Measurements from ENCODE around the gene JAK3.
"Not testable (repeated sequence)": the region's sequence is repeated elsewhere in the genome, so short reads cannot be mapped to it uniquely, and the experiment has no call there.

JAK3 gene

GRCh38 chr19:17802137-17802858 is 45.5 kb downstream of the JAK3 start:
- DNase-seq: no peak

DNA sequence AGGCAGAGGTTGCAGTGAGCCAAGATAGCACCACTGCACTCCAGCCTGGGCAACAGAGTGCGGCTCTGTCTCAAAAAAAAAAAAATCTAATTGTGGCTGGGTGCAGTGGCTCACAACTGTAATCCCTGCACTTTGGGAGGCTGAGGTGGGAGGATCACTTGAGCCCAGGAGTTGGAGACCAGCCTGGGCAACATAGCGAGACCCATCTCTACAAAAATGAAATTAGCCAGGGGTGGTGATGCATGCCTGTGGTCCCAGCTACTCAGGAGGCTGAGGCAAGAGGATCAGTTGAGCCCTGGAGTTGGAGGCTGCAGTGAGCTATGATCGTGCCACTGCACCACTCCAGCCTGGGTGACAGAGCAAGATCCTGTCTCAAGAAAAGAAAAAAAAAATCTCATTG is 49.2 kb downstream of the JAK3 start:
- DNase-seq: not testable (repeated sequence)

- no peak for DNase-seq
These were observed 50.2 kb downstream of the JAK3 start for GRCh38 chr19:17797424-17798201.

DNA sequence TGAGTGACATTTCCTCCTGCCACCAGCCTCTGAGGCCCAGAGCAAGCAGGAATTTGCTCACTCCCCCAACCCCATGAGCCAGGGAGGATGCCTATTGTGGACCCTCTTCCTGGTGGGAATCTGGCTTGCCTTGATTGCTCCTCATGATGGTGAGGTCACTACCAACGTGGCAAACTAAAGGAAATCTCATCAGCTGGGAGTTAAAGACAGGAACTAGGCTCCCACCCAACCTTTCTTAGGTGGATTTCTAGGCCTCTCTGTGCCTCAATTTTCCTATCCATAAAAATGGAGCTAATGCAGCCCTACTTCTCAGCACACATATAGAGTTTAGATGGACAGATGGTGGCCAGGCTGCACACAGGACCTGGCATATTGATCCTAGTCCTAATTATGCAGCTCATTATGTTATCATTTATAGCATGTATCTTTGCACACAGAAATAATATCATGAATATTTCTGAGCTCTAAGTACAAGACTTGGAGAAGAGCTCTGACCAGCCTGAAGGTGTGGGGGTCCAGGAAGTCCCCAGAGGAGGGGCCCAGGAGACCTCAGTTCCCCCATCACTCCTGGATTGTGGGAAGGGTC is 50.9 kb downstream of the JAK3 start:
- no peak for DNase-seq

- no peak for DNase-seq
These were observed 51.6 kb downstream of the JAK3 start for GRCh38 chr19:17796013-17796837.

DNA sequence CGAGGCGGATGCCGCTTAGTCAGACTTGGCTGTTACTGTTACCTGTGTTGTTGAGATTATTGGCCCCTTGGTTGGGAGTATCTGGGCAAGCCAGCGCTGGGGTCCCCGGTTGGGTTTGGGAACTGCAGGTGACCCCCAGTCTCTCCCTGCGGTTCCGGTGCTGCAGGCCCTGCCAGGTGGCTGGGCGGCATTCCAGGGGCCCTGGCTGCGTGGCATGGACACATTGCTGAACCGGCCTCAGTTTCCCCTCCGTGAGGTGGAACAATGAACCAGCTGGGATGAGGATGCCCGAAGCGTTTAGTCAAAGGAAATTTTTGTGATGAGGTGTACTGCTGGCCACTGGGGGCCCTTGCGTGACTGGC is 52.3 kb downstream of the JAK3 start:
- DNase-seq: no peak

GRCh38 chr19:17794731-17795494 is 52.9 kb downstream of the JAK3 start, which contains the start of gene B3GNT3:
Gene B3GNT3, plus strand, starts transcription at chr19:17795138. Its CDS starts 12,670 bp downstream, at chr19:17807808.
- peak; percentile 37 for DNase-seq

GRCh38 chr19:17794412-17794730 is 53.4 kb downstream of the JAK3 start:
- no peak for DNase-seq

- DNase-seq: no peak
These were observed 57.6 kb downstream of the JAK3 start for GRCh38 chr19:17790059-17790780.

GRCh38 chr19:17788632-17789031 is 59.1 kb downstream of the JAK3 start:
- no peak for DNase-seq

DNA sequence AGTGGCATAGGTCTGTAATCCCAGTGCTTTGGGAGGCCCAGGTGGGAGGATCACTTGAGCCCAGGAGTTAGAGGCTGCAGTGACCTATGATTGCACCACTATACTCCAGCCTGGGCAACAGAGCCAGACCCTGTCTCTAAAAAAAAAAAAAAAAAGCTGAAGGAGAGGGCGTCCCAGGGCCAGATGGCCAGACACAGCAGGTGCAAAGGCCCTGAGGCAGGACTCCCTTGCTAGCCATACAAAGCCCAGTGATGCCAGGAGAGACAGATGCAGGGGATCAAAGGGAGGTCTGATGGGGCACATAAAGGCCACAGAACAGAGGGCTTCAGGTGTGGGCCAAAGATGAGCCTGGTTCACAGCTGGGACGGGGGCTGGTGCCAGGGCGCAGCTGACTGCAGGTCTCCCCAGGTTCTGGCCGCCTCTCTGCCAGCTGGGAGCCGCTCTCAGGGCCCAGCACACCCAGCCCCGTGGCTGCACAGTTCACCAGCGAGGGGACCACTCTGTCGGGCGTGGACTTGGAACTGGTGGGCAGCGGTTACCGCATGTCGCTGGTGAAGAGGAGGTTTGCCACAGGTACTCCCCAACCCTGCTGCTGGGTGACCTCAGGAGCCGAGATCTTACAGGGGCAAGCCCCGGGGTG is 60.4 kb downstream of the JAK3 start:
- no peak for DNase-seq

DNA sequence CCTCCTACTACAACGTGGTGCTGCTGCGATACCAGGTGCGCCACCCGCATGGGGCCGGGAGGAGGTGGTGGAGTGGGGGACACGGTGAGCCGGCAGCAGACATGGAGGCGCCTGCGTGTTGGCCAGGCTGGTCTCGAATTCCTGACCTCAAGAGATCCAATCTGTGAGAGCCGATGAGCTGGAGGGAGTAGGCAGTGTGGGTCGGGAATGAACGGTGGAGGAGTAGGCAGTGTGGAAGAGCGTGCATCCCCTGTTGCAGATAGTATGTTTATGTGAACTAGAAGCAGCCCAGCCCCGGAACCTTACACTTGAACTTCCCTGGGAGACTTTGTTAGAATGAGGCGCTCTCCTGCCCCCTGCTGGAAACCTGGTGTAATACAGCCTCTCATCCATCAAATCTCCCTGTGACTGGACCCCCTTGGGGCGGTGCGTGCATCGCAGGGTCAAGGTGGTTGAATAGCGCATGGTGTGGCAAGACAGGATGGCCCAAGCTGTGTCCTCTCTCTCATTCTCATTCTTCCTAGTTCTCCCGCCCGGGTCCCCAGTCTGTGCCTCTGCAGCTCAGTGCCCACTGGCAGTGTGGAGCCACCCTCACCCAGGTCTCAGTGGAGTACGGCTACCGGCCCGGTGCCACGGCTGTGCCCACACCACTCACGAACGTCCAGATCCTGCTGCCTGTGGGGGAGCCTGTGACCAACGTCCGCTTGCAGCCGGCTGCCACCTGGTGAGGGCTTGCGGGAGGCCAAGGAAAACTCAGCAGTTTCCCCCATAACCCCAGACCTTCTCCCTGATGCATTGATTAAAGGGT is 63.4 kb downstream of the JAK3 start:
- peak; percentile 60 for DNase-seq

GRCh38 chr19:17783721-17784120 is 64.1 kb downstream of the JAK3 start:
- DNase-seq: not testable (repeated sequence)

DNA sequence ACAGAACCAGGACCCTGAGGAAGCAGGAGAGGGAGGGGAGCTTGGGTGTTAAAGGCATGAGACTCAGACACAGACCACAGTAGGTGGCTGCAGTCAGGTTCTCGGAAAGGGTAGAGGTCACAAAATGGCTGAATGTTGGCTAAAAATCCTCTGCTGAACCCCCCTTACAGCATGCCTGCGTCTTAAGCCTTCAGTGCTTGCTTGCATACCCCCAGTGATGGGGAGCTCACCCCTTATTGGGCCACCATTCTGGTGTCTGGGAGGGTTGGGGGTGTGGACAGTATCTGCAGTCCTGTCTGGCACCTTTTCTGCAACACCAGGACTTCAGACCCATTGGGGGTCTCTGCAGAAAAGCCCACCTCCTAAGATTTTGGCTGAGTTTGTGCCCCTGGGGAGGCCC is 67.0 kb downstream of the JAK3 start:
- no peak for DNase-seq

DNA sequence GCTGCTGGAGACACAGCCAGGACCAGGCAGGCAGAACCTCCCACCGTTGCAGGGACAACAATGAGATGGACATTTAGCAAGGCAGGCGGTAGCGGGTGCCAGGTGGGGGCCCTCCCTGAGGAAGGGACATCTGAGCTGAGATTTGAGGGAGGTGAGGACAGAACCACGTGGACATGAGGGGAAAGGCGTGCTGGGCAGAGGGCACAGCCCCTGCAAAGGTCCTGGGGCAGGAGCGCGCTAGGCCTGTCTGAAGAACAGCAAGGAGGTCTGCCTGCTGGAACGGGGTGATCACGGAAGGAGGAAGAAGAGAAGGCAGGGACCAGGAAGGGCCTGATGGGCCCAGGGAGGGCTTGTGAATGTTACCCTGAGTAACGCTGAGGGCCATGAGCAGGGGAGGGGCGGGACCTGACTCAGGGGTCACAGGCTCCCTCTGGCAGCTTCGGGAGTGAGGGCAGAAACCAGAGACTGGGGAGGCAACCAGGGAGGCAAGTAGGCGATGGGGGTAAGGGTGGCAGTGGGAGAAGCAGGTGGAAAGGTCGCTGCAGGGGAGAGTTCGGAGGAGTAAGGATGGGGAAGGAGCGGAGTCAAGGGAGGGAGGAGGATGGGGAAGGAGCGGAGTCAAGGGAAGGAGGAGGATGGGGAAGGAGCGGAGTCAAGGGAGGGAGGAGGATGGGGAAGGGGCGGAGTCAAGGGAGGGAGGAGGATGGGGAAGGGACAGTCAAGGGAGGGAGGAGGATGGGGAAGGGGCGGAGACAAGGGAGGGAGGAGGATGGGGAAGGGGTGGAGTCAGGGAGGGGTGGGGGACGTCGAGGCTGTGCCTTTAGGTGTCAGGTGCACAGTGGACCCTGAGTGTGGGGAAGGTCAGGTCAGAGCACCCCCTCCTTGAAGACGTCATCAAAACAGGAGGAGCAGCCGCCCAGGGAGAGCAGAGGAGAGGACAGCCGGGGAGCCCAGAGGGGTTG is 68.5 kb downstream of the JAK3 start:
- no peak for DNase-seq

DNA sequence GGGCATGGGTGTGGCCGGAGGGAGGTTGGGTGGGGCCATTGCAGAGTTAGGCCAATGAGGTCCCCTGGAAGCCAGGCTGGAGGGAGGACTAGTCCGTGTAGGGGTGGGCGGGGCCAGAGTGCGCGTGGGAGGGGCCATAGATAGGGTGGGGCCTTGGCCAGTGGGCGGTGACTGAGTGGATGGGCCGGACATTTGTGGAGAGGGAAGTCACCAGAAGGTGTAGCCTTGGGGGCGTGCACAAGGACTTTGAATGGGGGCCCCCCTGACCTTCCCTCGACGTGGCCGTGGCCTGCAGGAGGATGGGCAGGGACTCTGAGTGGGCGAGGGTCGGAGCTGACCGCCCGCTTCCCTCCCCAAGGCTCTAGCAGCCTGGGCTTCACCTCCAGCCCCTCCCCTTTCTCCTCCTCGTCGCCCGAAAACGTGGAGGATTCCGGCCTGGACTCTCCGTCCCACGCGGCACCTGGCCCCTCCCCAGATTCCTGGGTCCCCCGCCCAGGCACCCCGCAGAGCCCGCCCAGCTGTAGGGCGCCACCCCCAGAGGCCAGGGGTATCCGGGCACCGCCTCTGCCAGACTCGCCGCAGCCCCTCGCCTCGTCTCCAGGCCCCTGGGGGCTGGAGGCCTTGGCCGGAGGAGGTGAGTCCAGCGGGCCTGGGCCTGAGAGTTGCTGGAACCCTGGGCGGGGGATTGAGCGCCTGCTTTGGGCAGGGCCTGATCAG is 69.4 kb downstream of the JAK3 start:
- DNase-seq: peak; percentile 21

DNA sequence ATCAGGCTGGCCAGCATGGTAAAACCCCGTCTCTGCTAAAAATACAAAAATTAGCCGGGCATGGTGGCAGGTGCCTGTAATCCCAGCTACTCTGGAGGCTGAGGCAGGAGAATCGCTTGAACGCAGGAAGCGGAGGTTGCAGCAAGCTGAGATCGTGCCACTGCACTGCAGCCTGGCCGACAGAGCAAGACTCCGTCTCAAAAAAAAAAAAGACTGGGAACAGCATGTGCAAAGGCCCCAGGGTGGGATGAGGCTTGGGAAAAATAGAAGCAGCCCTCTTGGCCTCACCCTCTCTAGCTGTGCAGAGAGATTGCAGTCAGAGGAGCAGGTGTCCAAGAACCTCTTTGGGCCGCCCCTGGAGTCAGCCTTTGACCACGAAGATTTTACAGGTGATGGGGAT is 69.9 kb downstream of the JAK3 start:
- not testable (repeated sequence) for DNase-seq
